Ovary (tissue), 9 donors: ENCODE measurements around the gene BAZ2B. TPM values are rescaled to one million over a fixed set of nuclear protein-coding genes. Genes with fewer than 3 reads are reported as not detected.
A peak's percentile ranks its signal among the peaks of the same experiment; 100 is the strongest.

Source experiments
- DNase-seq, 5 donors: peaks; one replicate each; pipeline ENCODE4 v3.0.0-alpha.2; 2019 to 2020
- H3K27ac ChIP-seq, 2 donors: fragments of 200-600 bp; one replicate each; pipeline versions ENCODE4 v1.5.1 to v1.8.0; 2019 to 2022
- H3K27me3 ChIP-seq: fragments of 200-600 bp; one replicate; pipeline ENCODE4 v1.8.0; 2022
- H3K36me3 ChIP-seq: fragments of 200-600 bp; sonication (generic); one replicate; pipeline ENCODE4 v1.5.1; 2019
- H3K4me1 ChIP-seq: one replicate; pipeline ENCODE4 v1.8.1; 2013; ENCODE audit warnings: mild to moderate bottlenecking, moderate library complexity; ENCODE audit not compliant: insufficient read depth
- H3K4me3 ChIP-seq: fragments of 200-600 bp; sonication (generic); one replicate; pipeline ENCODE4 v1.5.1; 2017
- H3K9me3 ChIP-seq, 2 donors: fragments of 200-600 bp in 1 of 2; sonication (generic) in 1 of 2; one replicate each; pipeline versions ENCODE4 v1.5.1 to v1.8.1; 2013 to 2019; ENCODE audit warnings: mild to moderate bottlenecking in 1 of 2, moderate library complexity in 1 of 2
- EP300 ChIP-seq: sonication (generic); formaldehyde crosslinking; IDR thresholded peaks from one replicate; pipeline ENCODE4 v1.6.1; 2017; ENCODE audit warnings: antibody characterized with exemption
- POLR2A ChIP-seq: fragments of 450-650 bp; IDR thresholded peaks from one replicate; pipeline ENCODE4 v1.6.1; 2017; ENCODE audit warnings: antibody characterized with exemption, mild to moderate bottlenecking, moderate library complexity
- WGBS, 3 donors: extraction: QIAGEN DNeasy Blood & Tissue Kit in 1 of 3; methylation state at CpG; one replicate each; pipeline versions ENCODE4 v1.1.5 to v1.1.7; 2013 to 2017; 5-methylcytosine and 5-hydroxymethylcytosine counted together
- intact Hi-C, 4 donors: fragments of 100-400 bp; cut with DNase I; formaldehyde crosslinking; loops; one replicate each; pipeline versions ENCODE4 v1.11.0 to v1.15.1; 2022 to 2023
- polyA plus RNA-seq, 2 donors: library from polyadenylated mRNA; stranded (reverse); fragments of 200-250 nt in 1 of 2; fragments of 350-450 nt in 1 of 2; fragmentation: Illumina TruSeq in 1 of 2; extraction: RNeasy Lipid Tissue Mini Kit (QIAGEN cat#74804) in 1 of 2; gene quantifications; one replicate each; pipeline ENCODE4 v1.2.3, GENCODE V29; 2013 to 2014
- total RNA-seq, 7 donors: library from RNA; depleted of rRNA in 2 of 7; stranded (reverse); fragments of >200 nt in 2 of 7; fragmentation: NEBNext Ultra II Directional in 3 of 7; extraction: Animal tissue kit (Norgen Biotek cat#: 25700) in 3 of 7; gene quantifications; one replicate each; pipeline versions ENCODE4 v1.1.0 to v1.2.4, GENCODE V29; 2016 to 2023
- TF ChIP-seq, protein P1 (sequence below), 3 donors: fragments of 450-650 bp in 2 of 3; fragments of 200-600 bp in 1 of 3; IDR thresholded peaks; one replicate each; pipeline versions ENCODE4 v1.5.1 to v1.8.0; 2016 to 2022; ENCODE audit warnings: antibody characterized with exemption in 3 of 3, mild to moderate bottlenecking in 1 of 3
- donor health status: DM: no; HTN: no; CAD: no; lungs with moderate emphysema.
- donor health status: DM: no; HTN: no; CAD: no.
- donor health status: Bipolar disorder and iron deficiency.
- donor health status: DM: yes; HTN: yes; CAD: no.
- donor health status: DM: no; HTN: no; CAD: no.
- donor health status: DM: yes; HTN: yes; CAD: no.

Gene BAZ2B
- total and polyA plus RNA-seq, 9 donors: 31.8 to 131 (median 99.4) TPM

DNA sequence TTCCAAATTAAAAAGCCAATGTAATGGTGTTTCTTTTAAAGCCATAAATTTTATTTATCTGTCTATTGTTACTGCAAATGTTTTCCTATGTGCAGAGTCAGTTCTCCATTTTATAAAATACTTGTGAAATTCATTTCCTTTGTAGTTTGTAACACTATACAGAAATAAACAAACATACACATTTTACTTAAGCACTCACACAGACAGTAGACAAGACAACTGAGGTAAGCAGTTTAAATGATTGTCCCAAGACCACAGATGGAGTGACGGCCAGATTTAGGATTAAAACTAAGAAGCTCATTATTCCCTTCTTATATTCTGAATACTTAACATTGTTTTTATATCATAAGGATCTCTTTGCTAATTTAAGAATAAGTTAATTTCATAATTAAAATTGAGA lies 100.9 kb downstream of the BAZ2B start:
- Histone ChIP-seq H3K27me3 (no peaks in the 10 kb centered on the region), H3K4me3 (no peak overlapping the region), H3K36me3 (no peaks in the 10 kb centered on the region), H3K9me3 (no peaks in the 10 kb centered on the region), H3K4me1 (peaks cover 4% of the 10 kb centered on the region), H3K27ac (peak overlapping the region in 1 of 2 donors; percentile 81)
- TF ChIP-seq, protein P1, sequence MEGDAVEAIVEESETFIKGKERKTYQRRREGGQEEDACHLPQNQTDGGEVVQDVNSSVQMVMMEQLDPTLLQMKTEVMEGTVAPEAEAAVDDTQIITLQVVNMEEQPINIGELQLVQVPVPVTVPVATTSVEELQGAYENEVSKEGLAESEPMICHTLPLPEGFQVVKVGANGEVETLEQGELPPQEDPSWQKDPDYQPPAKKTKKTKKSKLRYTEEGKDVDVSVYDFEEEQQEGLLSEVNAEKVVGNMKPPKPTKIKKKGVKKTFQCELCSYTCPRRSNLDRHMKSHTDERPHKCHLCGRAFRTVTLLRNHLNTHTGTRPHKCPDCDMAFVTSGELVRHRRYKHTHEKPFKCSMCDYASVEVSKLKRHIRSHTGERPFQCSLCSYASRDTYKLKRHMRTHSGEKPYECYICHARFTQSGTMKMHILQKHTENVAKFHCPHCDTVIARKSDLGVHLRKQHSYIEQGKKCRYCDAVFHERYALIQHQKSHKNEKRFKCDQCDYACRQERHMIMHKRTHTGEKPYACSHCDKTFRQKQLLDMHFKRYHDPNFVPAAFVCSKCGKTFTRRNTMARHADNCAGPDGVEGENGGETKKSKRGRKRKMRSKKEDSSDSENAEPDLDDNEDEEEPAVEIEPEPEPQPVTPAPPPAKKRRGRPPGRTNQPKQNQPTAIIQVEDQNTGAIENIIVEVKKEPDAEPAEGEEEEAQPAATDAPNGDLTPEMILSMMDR (IDR thresholded peaks at IDR 0.05): no peak
- TF ChIP-seq POLR2A: no peak
- no peak for TF ChIP-seq EP300
- no peak for DNase-seq
- 71 to 82% (median 81%) methylated on average over 1 of the region's 1 CpG for WGBS, 3 donors
- intact Hi-C loops: no loop called here

DNA sequence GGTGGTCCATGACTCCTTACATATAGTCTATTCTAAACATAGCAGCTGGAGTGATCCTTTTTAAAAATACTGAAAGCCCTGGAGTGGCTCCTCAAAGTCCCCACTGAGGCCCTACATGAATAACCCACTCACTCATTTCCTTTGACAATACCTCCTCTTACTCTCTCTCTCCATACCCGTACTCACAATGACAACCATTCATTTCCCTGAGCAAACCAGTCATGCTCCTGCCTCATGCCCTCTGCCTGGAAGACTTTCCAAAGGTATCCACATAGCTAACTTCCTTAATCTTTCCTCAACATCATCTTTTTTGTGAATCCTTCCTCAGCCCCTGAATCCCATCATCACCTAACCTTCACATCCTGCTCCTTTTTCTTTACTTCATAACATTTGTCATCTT lies 102.6 kb downstream of the BAZ2B start:
- Histone ChIP-seq H3K4me1 (peaks cover 6% of the 10 kb centered on the region), H3K27ac (peak overlapping the region in 1 of 2 donors; percentile 64), H3K9me3 (no peaks in the 10 kb centered on the region), H3K4me3 (no peak overlapping the region), H3K27me3 (no peaks in the 10 kb centered on the region), H3K36me3 (no peaks in the 10 kb centered on the region)
- 97 to 100% (median 100%) methylated on average over 1 of the region's 1 CpG for WGBS, 3 donors
- TF ChIP-seq POLR2A (no peak), EP300 (no peak)
- TF ChIP-seq, protein P1 (IDR thresholded peaks at IDR 0.05): no peak
- no peak for DNase-seq
- intact Hi-C loops: no loop called here

DNA sequence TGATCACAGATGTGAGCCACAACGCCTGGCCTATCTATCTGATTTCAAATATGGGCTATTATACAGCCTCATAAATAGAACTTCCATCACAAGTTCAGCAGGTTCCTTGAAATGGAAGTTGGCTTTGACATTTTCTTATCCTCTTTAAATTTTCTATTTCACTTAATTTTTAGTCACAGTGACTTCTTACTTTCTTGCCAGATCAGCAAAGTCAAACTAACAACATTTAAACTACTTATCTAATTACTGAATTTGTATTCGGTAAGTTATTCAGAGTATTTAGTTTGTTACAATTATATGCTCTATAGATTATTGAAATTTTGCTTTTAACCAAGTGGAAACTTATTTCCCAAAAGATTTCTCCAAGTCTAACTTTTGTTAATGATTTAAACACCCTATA lies 108.2 kb downstream of the BAZ2B start:
- WGBS, 3 donors: 84 to 96% (median 87%) methylated on average over 2 of the region's 2 CpGs
- no peak for TF ChIP-seq POLR2A
- TF ChIP-seq, protein P1 (IDR thresholded peaks at IDR 0.05): no peak
- TF ChIP-seq EP300: no peak

DNA sequence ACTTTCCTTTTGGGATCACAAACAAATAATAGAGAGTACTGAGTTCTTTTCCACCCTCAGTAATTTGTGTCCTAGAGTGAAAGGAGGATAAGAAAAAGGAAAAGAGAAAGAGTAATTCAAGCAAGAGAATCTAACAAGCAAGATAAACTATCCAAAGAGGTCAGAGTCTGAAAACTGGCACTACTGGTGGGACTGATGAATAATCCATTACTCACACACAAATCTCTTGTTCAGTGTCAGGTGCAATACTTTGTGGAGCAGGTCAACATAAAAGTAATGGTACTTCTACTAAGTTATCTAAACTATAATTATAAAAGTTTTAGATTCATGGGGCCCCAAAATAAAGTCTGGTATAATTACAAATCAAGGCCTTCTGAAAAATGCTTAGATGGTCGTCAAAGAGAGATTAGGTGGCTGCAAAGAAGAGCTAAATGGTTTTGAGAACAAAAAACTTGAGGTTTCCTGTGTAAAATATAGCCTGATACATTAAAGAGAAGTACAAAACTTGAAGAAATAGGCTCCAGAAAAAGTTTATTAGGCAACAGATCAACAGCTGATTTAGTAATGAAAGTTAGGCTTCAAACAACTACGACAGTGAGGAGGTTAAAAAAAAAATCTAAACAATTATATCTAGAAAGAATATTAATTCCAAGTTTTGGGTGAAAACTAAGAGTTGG lies 109.4 kb downstream of the BAZ2B start:
- whole genome bisulfite sequencing, 3 donors: 78 to 87% (median 81%) methylated on average over 2 of the region's 2 CpGs
- no peak overlapping the region for H3K27ac ChIP-seq

More for the DNA sequence above, 108.2 kb downstream of the BAZ2B start:
- DNase-seq: no peak
- Histone ChIP-seq H3K36me3 (no peaks in the 10 kb centered on the region), H3K4me1 (peaks cover 4% of the 10 kb centered on the region), H3K4me3 (no peak overlapping the region), H3K27me3 (no peaks in the 10 kb centered on the region), H3K27ac (no peak overlapping the region), H3K9me3 (no peaks in the 10 kb centered on the region)
- intact Hi-C loops: loop anchor here in 1 of 4 donors (10.0 kb wide), 1 partner anchor 97 kb away; no protein-coding TSS in a partner anchor

More for the DNA sequence above, 109.4 kb downstream of the BAZ2B start:
- H3K4me1 ChIP-seq: peaks cover 4% of the 10 kb centered on the region
- intact Hi-C loops: loop anchor here in 1 of 4 donors (10.0 kb wide), 1 partner anchor 98 kb away; no protein-coding TSS in a partner anchor
- no peaks in the 10 kb centered on the region for H3K27me3 ChIP-seq
- H3K36me3 ChIP-seq: no peaks in the 10 kb centered on the region
- TF ChIP-seq EP300 (no peak), POLR2A (no peak)
- TF ChIP-seq, protein P1 (IDR thresholded peaks at IDR 0.05): no peak
- H3K4me3 ChIP-seq: no peak overlapping the region
- H3K9me3 ChIP-seq: no peaks in the 10 kb centered on the region
- DNase-seq: no peak
